GM21737 (cell line): ENCODE data around the gene SIVA1.

Source experiments
- ATAC-seq: cut with Tn5 transposase; IDR thresholded peaks from one replicate; pipeline ENCODE4 v1.9.1; 2021; ENCODE audit warnings: mild to moderate bottlenecking, moderate library complexity; ENCODE audit not compliant: unreplicated experiment

Gene SIVA1

GRCh38 chr14:104770851-104771272 is 17.9 kb downstream of the SIVA1 start:
- ATAC-seq = no peak

DNA sequence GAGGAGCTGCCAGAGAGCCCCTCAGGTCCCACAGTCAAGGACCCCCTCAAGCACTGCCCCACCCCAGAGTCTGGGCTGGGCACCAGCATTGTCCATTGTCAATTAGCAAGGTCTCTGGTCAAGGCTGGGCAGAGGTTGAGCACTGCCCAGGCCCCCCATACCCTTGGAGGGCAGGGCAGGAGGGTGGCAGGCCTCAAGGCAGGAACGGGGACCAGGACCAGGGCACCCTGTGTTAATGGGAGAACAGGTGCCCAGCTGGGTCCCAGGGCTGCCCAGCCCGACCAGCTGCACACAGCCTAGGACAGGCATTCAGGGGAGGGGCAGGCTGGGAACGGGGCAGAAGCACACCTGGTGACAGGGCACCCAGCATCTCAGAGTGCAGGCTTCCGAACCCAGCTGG is 18.4 kb downstream of the SIVA1 start:
- ATAC-seq = no peak

DNA sequence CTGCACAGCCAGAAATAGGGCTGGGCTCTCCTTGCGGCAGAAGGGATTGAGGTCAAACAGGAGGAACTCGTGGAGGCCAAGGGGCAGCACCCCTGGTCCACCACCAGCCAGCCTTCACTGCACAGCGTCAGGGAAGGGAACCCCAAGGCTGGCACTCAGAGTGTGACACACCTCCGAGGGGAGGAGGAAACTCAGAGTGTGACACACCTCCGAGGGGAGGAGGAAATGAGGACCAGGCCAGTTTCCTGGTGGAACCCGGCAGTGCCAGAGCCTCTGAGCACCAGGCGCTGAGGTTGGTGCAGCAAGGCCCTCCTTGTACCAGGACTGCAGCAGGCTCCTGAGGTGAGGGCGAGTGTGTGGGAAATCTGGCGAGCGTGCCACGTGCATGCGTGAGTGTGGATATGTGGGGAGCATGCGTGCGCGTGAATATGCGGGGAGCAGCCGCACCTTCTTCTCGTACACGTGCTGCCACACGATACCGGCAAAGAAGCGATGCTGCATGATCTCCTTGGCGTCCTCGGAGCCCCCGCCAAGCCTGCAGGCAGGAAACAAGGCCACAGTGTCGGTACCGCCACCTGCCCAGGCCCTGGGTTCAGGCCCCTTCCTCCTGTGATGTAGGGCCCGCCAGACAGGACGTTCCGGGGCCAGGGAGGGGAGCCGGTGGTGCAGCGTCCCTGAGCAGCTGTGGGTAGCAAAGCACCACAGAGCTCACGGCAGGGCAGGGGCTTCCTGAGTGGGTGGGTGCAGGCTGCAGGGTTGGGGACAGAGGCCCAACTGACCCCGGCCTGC is 19.2 kb downstream of the SIVA1 start:
- no peak for ATAC-seq

GRCh38 chr14:104772707-104773504 is 20.0 kb downstream of the SIVA1 start:
- ATAC-seq = no peak

DNA sequence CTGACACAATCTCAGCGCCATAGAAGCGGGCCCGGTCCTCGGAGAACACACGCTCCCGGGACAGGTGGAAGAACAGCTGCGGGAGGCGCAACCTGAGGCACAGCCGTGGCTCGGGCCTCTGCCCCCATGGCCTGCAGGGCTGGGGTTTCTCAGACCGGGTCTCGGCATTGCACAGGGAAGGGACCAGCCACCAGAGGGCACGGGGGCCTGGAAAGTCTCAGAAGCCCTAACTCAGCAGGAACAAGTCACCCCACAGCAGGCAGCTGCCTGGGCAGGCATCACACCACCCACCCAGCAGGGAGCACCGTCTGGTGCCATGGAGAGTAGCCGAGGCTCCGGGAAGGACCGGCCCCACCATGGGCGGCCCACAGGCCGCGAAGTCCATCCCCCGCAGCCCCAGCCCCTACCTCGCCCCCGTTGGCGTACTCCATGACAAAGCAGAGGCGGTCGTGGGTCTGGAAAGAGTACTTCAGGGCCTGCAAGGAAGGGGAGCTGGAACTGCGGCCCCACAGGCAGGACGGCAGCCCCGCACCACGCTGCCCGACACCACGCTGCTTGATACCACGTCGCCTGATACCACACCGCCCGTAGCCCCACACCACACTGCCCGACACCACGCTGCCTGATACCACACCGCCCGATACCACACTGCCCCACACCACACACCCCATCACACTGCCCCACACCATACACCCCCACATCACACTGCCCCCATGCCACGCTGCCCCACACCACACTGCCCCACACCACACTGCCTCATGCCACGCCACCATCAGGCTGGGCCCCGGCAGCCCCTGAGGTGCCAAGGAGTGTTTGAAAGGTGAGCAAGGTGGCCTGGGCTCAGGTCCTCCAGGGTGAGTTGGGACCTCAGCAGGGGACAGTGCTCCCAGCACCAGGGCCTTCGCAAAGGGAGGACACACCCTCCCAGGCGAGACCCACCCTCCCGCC is 20.8 kb downstream of the SIVA1 start:
- ATAC-seq = no peak

DNA sequence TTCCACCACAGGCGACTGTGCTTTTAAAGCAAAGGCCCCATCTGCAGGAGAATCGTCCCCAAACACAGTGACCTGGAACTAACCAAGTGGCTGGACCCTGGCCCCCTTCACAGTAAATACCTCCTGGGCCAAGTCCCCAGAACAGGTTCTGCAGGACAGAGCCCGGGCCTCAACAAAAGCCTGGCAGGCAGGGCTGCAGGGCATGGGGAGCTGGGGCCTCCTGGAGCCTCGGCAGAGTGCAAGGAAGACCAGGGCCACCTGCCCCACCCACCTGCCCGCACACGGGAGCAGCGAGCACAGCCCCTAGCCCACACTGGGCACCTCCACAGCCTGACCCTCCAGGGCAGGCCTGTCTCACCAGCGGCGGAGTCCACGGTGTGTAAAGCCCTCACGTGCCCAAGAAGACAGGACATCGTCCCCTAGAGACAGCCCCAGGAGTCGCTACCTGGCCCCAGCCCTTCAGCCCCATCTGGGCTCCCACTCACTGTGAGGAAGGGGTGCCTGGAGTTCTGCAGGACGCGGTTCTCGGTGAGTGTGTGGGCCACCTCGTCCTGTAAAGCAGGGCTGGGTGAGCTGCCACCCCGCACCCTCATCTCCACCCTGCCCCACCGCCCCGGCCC is 21.6 kb downstream of the SIVA1 start:
- ATAC-seq = no peak

- no peak for ATAC-seq
Observed at GRCh38 chr14:104775073-104775489, 22.1 kb downstream of the SIVA1 start.

DNA sequence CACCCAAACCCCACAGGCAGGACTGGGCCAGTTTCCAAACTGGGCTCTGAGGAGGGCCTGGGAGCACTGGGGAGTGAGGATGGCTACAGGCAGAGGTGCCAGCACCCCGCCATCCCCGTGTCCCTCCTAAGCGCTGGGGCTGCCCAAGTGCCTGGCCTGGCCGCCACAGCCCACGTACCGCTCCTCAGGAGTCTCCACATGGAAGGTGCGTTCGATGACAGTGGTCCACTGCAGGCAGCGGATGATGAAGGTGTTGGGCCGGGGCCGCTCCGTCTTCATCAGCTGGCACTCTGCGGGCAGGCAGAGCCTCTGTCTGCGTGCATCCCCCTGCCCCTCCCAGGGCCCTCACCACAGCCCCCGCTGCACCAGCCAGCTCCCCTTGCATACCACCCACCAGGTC is 23.5 kb downstream of the SIVA1 start:
- no peak for ATAC-seq

GRCh38 chr14:104776961-104777807 is 24.2 kb downstream of the SIVA1 start:
- no peak for ATAC-seq

- ATAC-seq = no peak
Observed at GRCh38 chr14:104777808-104778249, 24.9 kb downstream of the SIVA1 start.

GRCh38 chr14:104778694-104779331 is 25.9 kb downstream of the SIVA1 start:
- ATAC-seq = no peak

DNA sequence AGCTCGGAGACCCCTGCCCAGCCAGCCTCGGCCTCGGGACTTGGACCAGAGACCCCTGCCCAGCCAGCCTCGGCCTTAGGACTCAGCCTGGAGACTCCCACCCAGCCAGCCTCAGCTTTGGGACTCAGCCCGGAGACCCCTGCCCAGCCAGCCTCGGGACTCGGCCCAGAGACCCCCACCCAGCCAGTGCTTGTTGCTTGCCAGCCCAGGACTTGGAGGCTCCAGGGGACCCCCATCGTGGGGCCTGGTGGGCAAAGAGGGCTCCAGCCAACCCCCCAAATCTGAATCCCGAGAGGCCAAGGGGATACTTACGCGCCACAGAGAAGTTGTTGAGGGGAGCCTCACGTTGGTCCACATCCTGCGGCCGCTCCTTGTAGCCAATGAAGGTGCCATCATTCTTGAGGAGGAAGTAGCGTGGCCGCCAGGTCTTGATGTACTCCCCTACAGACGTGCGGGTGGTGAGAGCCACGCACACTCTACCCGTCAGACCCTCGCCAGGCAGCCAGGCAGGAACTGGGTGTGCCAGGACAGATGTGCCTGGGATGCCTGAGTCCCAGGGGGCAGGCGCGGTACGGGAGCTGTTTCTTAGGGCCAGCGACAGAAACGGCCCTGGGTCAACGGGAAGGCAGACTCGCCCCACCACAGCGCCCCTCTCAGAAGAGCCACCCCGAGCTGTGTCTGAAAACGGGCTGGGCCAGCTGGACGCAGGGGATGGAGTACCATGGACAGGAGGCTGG is 27.0 kb downstream of the SIVA1 start:
- no peak for ATAC-seq

- ATAC-seq = no peak
Observed at GRCh38 chr14:104780513-104781030, 27.6 kb downstream of the SIVA1 start.

DNA sequence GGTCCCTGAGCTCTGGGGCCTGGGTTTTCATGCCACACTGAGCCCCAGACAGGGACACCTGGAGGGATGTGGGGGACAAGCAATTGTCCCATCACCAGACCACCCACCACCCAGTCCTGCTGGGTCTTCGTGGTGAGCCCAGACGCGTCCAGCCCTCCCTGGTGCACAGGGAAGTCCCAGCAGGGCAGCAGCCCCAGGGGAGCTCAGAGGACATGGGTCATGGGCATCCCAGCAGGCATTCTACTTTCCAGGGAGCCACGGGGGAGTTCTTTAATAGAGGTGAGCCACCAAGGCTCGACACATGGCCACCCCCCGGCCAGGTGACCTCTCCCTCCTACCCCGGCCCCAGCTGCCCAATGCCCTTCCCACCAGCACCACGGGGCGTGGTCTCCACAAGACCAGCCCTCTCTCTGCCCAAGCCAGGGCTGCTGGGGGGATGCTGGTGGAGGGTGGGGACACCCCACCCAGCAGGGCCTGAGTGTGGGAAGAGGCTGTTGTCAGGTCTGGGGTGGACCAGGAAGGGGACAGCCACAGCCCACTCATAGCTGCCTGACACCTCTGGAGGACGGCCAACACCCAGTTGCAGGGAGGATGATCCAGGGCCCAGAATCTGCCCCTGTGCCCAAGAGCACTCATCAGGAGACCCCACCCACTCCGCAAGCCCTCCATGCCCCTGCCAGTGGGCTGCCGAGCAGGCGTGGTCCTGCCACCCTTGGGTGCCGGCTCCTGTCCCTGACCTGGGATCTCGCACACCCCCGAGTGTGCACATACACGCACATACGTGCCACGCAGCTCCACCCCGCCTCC is 28.5 kb downstream of the SIVA1 start:
- no peak for ATAC-seq

DNA sequence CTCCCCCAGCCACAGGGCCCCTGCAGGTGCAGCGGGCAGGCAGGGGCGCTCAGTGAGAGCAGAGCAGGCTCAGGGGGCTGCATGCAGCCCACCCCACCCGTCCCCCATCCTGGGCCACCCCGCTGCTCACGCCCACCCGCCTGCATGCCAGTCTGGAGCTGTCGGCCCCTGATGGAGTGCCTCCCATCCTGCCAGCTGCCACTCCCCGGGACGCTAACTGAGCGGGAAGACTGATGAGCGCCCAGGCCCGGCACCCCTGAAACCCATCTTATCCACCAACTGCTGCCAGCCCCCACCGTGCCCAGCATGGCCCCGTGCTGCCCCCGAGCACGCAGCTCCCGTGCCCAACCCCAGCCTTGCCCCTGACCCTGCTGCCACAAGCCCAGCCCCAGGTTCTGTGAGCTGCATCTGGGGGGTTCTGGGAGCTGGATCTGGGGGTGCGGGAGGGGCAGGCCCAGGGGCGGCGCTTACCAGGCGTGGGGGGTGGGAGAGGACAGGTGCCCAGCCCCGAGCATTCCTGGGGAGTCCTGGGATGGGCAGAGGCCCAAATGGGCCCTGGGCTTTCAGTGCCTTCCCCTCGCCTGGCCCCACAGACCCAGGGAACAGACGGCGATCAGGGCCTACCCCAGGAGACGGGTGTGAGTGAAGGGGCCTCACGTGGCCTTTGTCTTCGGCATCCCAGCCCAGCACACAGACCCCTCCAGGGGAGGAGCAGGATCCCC is 29.3 kb downstream of the SIVA1 start:
- no peak for ATAC-seq

DNA sequence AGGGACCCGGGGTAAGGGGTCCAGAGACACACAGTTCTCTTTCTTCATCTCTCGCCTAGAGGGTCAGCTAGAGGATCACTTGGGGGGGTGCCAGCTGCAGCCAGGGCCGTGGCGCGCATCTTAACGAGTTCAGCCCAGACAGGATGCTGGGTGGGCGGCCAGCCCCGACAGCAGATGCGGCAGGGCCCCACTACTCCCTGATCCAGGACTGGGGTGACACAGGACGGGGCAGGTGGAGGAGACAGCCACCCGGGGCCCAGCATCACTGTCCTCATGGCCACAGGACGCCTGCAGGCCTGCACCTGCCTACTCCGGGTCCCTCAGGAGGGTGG is 29.8 kb downstream of the SIVA1 start:
- ATAC-seq = no peak
